Neural cell (in vitro differentiated cells): ENCODE results near the gene OLFML2B.

Experiments used
- CTCF ChIP-seq: fragments of 450-650 bp; IDR thresholded peaks from 2 replicates; pipeline ENCODE4 v1.5.1; 2014; ENCODE audit warnings: antibody characterized with exemption, mild to moderate bottlenecking, moderate library complexity; ENCODE audit not compliant: poor library complexity, severe bottlenecking
- EP300 ChIP-seq: fragments of 450-650 bp; conservative IDR thresholded peaks from 2 replicates; pipeline ENCODE4 v1.6.1; 2014; ENCODE audit warnings: antibody characterized with exemption, mild to moderate bottlenecking, moderate library complexity; ENCODE audit not compliant: poor library complexity, severe bottlenecking
- EZH2 ChIP-seq: fragments of 200-600, 300-800 bp; shearing (Covaris generic), sonication (generic); IDR thresholded peaks from 2 replicates; pipeline ENCODE4 v1.6.1; 2014; ENCODE audit warnings: antibody characterized with exemption, low read length, borderline replicate concordance, mild to moderate bottlenecking; ENCODE audit not compliant: insufficient read depth, poor library complexity, severe bottlenecking
- POLR2AphosphoS5 ChIP-seq: IDR thresholded peaks from 2 replicates; pipeline ENCODE4 v1.6.1; 2012
- RAD21 ChIP-seq: fragments of 450-650 bp; conservative IDR thresholded peaks from 2 replicates; pipeline ENCODE4 v1.6.1; 2014; ENCODE audit warnings: antibody characterized with exemption, mild to moderate bottlenecking, moderate library complexity
- SMC3 ChIP-seq: fragments of 450-650 bp; conservative IDR thresholded peaks from 2 replicates; pipeline ENCODE4 v1.6.1; 2014; ENCODE audit warnings: antibody characterized with exemption, mild to moderate bottlenecking, moderate library complexity; ENCODE audit not compliant: poor library complexity
- TAF1 ChIP-seq: IDR thresholded peaks from 2 replicates; pipeline ENCODE4 v1.6.1; 2012; ENCODE audit warnings: low read depth

GRCh38 chr1:161988413-161988812 lies 35.3 kb downstream of the OLFML2B start:
- TF ChIP-seq CTCF (no peak), POLR2AphosphoS5 (no peak), SMC3 (no peak), EP300 (no peak), EZH2 (no peak), TAF1 (no peak), RAD21 (no peak)
